Liver (tissue), 9 donors: ENCODE measurements around the gene EML2. TPM values are rescaled to one million over a fixed set of nuclear protein-coding genes. Genes with fewer than 3 reads are reported as not detected.
"Not testable (repeated sequence)": the region's sequence is repeated elsewhere in the genome, so short reads cannot be mapped to it uniquely, and the experiment has no call there.

Source experiments
- DNase-seq: peaks from one replicate; pipeline ENCODE4 v3.0.0-alpha.2; 2017; ENCODE audit warnings: low spot score
- H3K27ac ChIP-seq, 2 donors: one replicate each; pipeline ENCODE4 v1.7.0; 2013; ENCODE audit warnings: inconsistent platforms in 2 of 2, low read length in 2 of 2, control low read depth in 1 of 2, low read depth in 1 of 2, mild to moderate bottlenecking in 1 of 2
- H3K27me3 ChIP-seq, 4 donors: one replicate each; pipeline versions ENCODE4 v1.6.1 to v1.7.0; 2013; ENCODE audit warnings: low read length in 3 of 4, inconsistent platforms in 1 of 4, mild to moderate bottlenecking in 1 of 4, moderate library complexity in 1 of 4; ENCODE audit not compliant: control insufficient read depth in 4 of 4, insufficient read depth in 4 of 4
- H3K36me3 ChIP-seq, 4 donors: one replicate each; pipeline versions ENCODE4 v1.6.1 to v1.7.0; 2013; ENCODE audit warnings: low read length in 3 of 4, mild to moderate bottlenecking in 3 of 4, low read depth in 1 of 4, moderate library complexity in 1 of 4; ENCODE audit not compliant: control insufficient read depth in 4 of 4, insufficient read depth in 3 of 4
- H3K4me1 ChIP-seq, 4 donors: one replicate each; pipeline versions ENCODE4 v1.6.1 to v1.7.0; 2013; ENCODE audit warnings: low read length in 3 of 4, mild to moderate bottlenecking in 3 of 4, moderate library complexity in 1 of 4; ENCODE audit not compliant: control insufficient read depth in 4 of 4, insufficient read depth in 4 of 4
- H3K4me3 ChIP-seq, 3 donors: one replicate each; pipeline versions ENCODE4 v1.6.1 to v1.7.0; 2013; ENCODE audit warnings: low read length in 3 of 3, control low read depth in 1 of 3, low read depth in 1 of 3, mild to moderate bottlenecking in 1 of 3
- H3K9ac ChIP-seq, 2 donors: one replicate each; pipeline ENCODE4 v1.7.0; 2013; ENCODE audit warnings: low read length in 2 of 2, mild to moderate bottlenecking in 2 of 2, moderate library complexity in 2 of 2, control low read depth in 1 of 2, low read depth in 1 of 2
- H3K9me3 ChIP-seq, 4 donors: one replicate each; pipeline versions ENCODE4 v1.6.1 to v1.7.0; 2013; ENCODE audit warnings: low read length in 3 of 4; ENCODE audit not compliant: control insufficient read depth in 4 of 4
- ATF3 ChIP-seq: IDR thresholded peaks from 2 replicates; pipeline ENCODE4 v1.6.1; 2016; ENCODE audit warnings: antibody characterized with exemption
- CTCF ChIP-seq: fragments of 150-350 bp; IDR thresholded peaks from 2 replicates; pipeline ENCODE4 v1.5.1; 2017; ENCODE audit warnings: improper control_type of control experiment, low read depth, low read length; ENCODE audit not compliant: missing input control
- EGR1 ChIP-seq, 2 donors: IDR thresholded peaks; 2 replicates each; pipeline ENCODE4 v1.6.1; 2016 to 2018; ENCODE audit warnings: antibody characterized with exemption in 2 of 2, low read depth in 2 of 2
- FOXA1 ChIP-seq: IDR thresholded peaks from 2 replicates; pipeline ENCODE4 v1.6.1; 2016; ENCODE audit warnings: antibody characterized with exemption
- FOXA2 ChIP-seq: IDR thresholded peaks from 2 replicates; pipeline ENCODE4 v1.6.1; 2016; ENCODE audit warnings: antibody characterized with exemption
- GABPA ChIP-seq, 2 donors: IDR thresholded peaks in 1 of 2; conservative IDR thresholded peaks in 1 of 2; 2 replicates each; pipeline ENCODE4 v1.6.1; 2016; ENCODE audit warnings: antibody characterized with exemption in 2 of 2, mild to moderate bottlenecking in 1 of 2, moderate library complexity in 1 of 2
- HNF4A ChIP-seq, 2 donors: conservative IDR thresholded peaks; 2 replicates each; pipeline ENCODE4 v1.6.1; 2016; ENCODE audit warnings: antibody characterized with exemption in 2 of 2, mild to moderate bottlenecking in 2 of 2
- HNF4G ChIP-seq: IDR thresholded peaks from 2 replicates; pipeline ENCODE4 v1.6.1; 2016; ENCODE audit warnings: antibody characterized with exemption
- JUND ChIP-seq, 2 donors: IDR thresholded peaks; 2 replicates each; pipeline ENCODE4 v1.6.1; 2016; ENCODE audit warnings: antibody characterized with exemption in 2 of 2
- MAX ChIP-seq: IDR thresholded peaks from 2 replicates; pipeline ENCODE4 v1.6.1; 2016; ENCODE audit warnings: antibody characterized with exemption
- NR2F2 ChIP-seq: IDR thresholded peaks from 2 replicates; pipeline ENCODE4 v1.6.1; 2016; ENCODE audit warnings: antibody characterized with exemption
- RAD21 ChIP-seq, 2 donors: IDR thresholded peaks; 2 replicates each; pipeline ENCODE4 v1.6.1; 2016; ENCODE audit warnings: antibody characterized with exemption in 2 of 2, mild to moderate bottlenecking in 2 of 2
- REST ChIP-seq: IDR thresholded peaks from 2 replicates; pipeline ENCODE4 v1.6.1; 2016; ENCODE audit warnings: antibody characterized with exemption, mild to moderate bottlenecking
- RXRA ChIP-seq, 2 donors: IDR thresholded peaks; 2 replicates each; pipeline ENCODE4 v1.6.1; 2017 to 2018; ENCODE audit warnings: antibody characterized with exemption in 2 of 2, mild to moderate bottlenecking in 1 of 2
- SP1 ChIP-seq: IDR thresholded peaks from 2 replicates; pipeline ENCODE4 v1.6.1; 2018; ENCODE audit warnings: antibody characterized with exemption, mild to moderate bottlenecking
- TAF1 ChIP-seq: conservative IDR thresholded peaks from 2 replicates; pipeline ENCODE4 v1.6.1; 2016; ENCODE audit warnings: antibody characterized with exemption, mild to moderate bottlenecking
- YY1 ChIP-seq: IDR thresholded peaks from 2 replicates; pipeline ENCODE4 v1.6.1; 2016; ENCODE audit warnings: antibody characterized with exemption, mild to moderate bottlenecking
- ZBTB33 ChIP-seq: IDR thresholded peaks from 2 replicates; pipeline ENCODE4 v1.6.1; 2016; ENCODE audit warnings: antibody characterized with exemption
- WGBS: extraction: QIAGEN DNeasy Blood & Tissue Kit; methylation state at CpG from one replicate; pipeline ENCODE4 v1.1.7; 2013; 5-methylcytosine and 5-hydroxymethylcytosine counted together
- polyA plus RNA-seq, 2 donors: library from polyadenylated mRNA; stranded (reverse) in 1 of 2; unstranded in 1 of 2; fragments of 200-250 nt in 1 of 2; fragments of >200 nt in 1 of 2; fragmentation: Nextera tagmentation in 1 of 2; extraction: Ambion mirVana in 1 of 2; gene quantifications; one replicate each; pipeline versions ENCODE4 v1.2.1 to v1.2.3, GENCODE V29; 2013 to 2015
- total RNA-seq, 2 donors: library from RNA; depleted of rRNA; stranded (reverse); fragments of >200 nt; gene quantifications; one replicate each; pipeline ENCODE4 v1.2.3, GENCODE V29; 2014
- donor health status: healthy.
- donor health status: healthy.
- donor health status: healthy.
- donor health status: healthy.
- donor health status: healthy.

Gene EML2
- total and polyA plus RNA-seq, 4 donors, result 1.1 to 10.4 (median 9.0) TPM

GRCh38 chr19:45629704-45630103 is 9.5 kb downstream of the EML2 start:
- Histone ChIP-seq H3K36me3 (peaks cover 0 to 9% (median 4%) of the 10 kb centered on the region in 4 donors), H3K4me1 (no peaks in the 10 kb centered on the region), H3K27ac (no peak overlapping the region), H3K9me3 (no peaks in the 10 kb centered on the region), H3K4me3 (no peak overlapping the region), H3K9ac (no peak overlapping the region), H3K27me3 (no peaks in the 10 kb centered on the region)
- TF ChIP-seq YY1 (no peak), FOXA1 (no peak), RAD21 (IDR thresholded peaks at IDR 0.05) (no peak), REST (no peak), ZBTB33 (no peak), HNF4A (conservative IDR thresholded peaks at IDR 0.05) (no peak), EGR1 (IDR thresholded peaks at IDR 0.05; ENCODE audit: low read depth in 2 of 2) (no peak), FOXA2 (no peak), JUND (IDR thresholded peaks at IDR 0.05) (no peak), CTCF (no peak), SP1 (no peak), MAX (no peak), NR2F2 (no peak), GABPA (IDR thresholded peaks at IDR 0.05 in 1 of 2, conservative IDR thresholded peaks at IDR 0.05 in 1 of 2) (no peak), RXRA (IDR thresholded peaks at IDR 0.05) (no peak), ATF3 (no peak), TAF1 (no peak), HNF4G (no peak)
- WGBS, result 89% methylated on average over 4 of the region's 4 CpGs
- no peak for DNase-seq

GRCh38 chr19:45628219-45628618 is 11.0 kb downstream of the EML2 start:
- over 99% methylated on average over 7 of the region's 7 CpGs for WGBS
- H3K27me3 ChIP-seq, H3K9me3 ChIP-seq, DNase-seq, H3K4me3 ChIP-seq, H3K27ac ChIP-seq, H3K4me1 ChIP-seq, H3K9ac ChIP-seq: not testable (repeated sequence)
- peaks cover 0 to 10% (median 5%) of the 10 kb centered on the region in 4 donors for H3K36me3 ChIP-seq
